Glutamatergic neuron (in vitro differentiated cells): ENCODE measurements around the gene CRMP1. TPM values are rescaled to one million over a fixed set of nuclear protein-coding genes. Genes with fewer than 3 reads are reported as not detected.

Experiments used
- DNase-seq: peaks from one replicate; pipeline ENCODE4 v3.0.0; 2022
- H3K27ac Mint-ChIP-seq: one replicate; pipeline ENCODE4 v1.8.0; 2020; ENCODE audit warnings: mild to moderate bottlenecking, mixed read lengths, inconsistent platforms; ENCODE audit not compliant: unreplicated experiment
- H3K27me3 Mint-ChIP-seq: one replicate; pipeline ENCODE4 v1.8.0; 2020; ENCODE audit warnings: mild to moderate bottlenecking, moderate library complexity, mixed read lengths, inconsistent platforms; ENCODE audit not compliant: unreplicated experiment
- H3K36me3 Mint-ChIP-seq: one replicate; pipeline ENCODE4 v1.8.0; 2020; ENCODE audit warnings: mild to moderate bottlenecking, mixed read lengths, inconsistent platforms; ENCODE audit not compliant: unreplicated experiment
- H3K4me1 Mint-ChIP-seq: one replicate; pipeline ENCODE4 v1.8.0; 2020; ENCODE audit warnings: mild to moderate bottlenecking, low read depth, mixed read lengths, inconsistent platforms; ENCODE audit not compliant: unreplicated experiment
- H3K4me3 Mint-ChIP-seq: one replicate; pipeline ENCODE4 v1.8.0; 2020; ENCODE audit warnings: mild to moderate bottlenecking, mixed read lengths, inconsistent platforms; ENCODE audit not compliant: unreplicated experiment
- H3K9me3 Mint-ChIP-seq: one replicate; pipeline ENCODE4 v1.8.0; 2020; ENCODE audit warnings: mild to moderate bottlenecking, moderate library complexity, mixed read lengths, inconsistent platforms; ENCODE audit not compliant: unreplicated experiment
- CTCF ChIP-seq: fragments of 200-600 bp; sonication (generic); IDR thresholded peaks from one replicate; pipeline ENCODE4 v1.5.0; 2021; ENCODE audit not compliant: partially characterized antibody, unreplicated experiment
- total RNA-seq: library from RNA; stranded (reverse); fragmentation: NEBNext Ultra II Directional; extraction: Animal tissue kit (Norgen Biotek cat#: 25700); gene quantifications from one replicate; pipeline ENCODE4 v1.2.1, GENCODE V29; 2021; ENCODE audit not compliant: unreplicated experiment

CRMP1 gene
- total RNA-seq, 1 donor from 2014 or later, result 947 TPM

- DNase-seq, result no peak
These were observed 11.5 kb downstream of the CRMP1 start for GRCh38 chr4:5881340-5881739.

GRCh38 chr4:5878359-5878758 is 14.5 kb downstream of the CRMP1 start:
- Mint-ChIP-seq H3K27ac (no peak overlapping the region), H3K36me3 (peaks cover 5% of the 10 kb centered on the region), H3K4me3 (no peak overlapping the region), H3K9me3 (peaks cover 27% of the 10 kb centered on the region), H3K4me1 (peaks cover 86% of the 10 kb centered on the region), H3K27me3 (peaks cover 16% of the 10 kb centered on the region)
- DNase-seq, result no peak
- no peak for TF ChIP-seq CTCF

More at GRCh38 chr4:5881340-5881739, 11.5 kb downstream of the CRMP1 start:
- no peak for TF ChIP-seq CTCF
- Mint-ChIP-seq H3K4me3 (peak overlapping the region; percentile 71), H3K9me3 (peaks cover 33% of the 10 kb centered on the region), H3K27me3 (peaks cover 26% of the 10 kb centered on the region), H3K27ac (no peak overlapping the region), H3K36me3 (peaks cover 6% of the 10 kb centered on the region), H3K4me1 (peaks cover 91% of the 10 kb centered on the region)

- no peak for TF ChIP-seq CTCF
- H3K4me1 Mint-ChIP-seq, result peaks cover 78% of the 10 kb centered on the region
- peaks cover 18% of the 10 kb centered on the region for H3K27me3 Mint-ChIP-seq
- peaks cover 30% of the 10 kb centered on the region for H3K9me3 Mint-ChIP-seq
- H3K36me3 Mint-ChIP-seq, result peaks cover 11% of the 10 kb centered on the region
- DNase-seq, result no peak
- peak overlapping the region; percentile 80 for H3K27ac Mint-ChIP-seq
- H3K4me3 Mint-ChIP-seq, result peak overlapping the region; percentile 79
These were observed 15.5 kb downstream of the CRMP1 start for GRCh38 chr4:5877392-5877791.

GRCh38 chr4:5874811-5875449 is 18.0 kb downstream of the CRMP1 start:
- peaks cover 26% of the 10 kb centered on the region for H3K9me3 Mint-ChIP-seq
- no peak for TF ChIP-seq CTCF
- peak overlapping the region; percentile 83 for H3K27ac Mint-ChIP-seq
- no peak for DNase-seq
- H3K36me3 Mint-ChIP-seq, result peaks cover 20% of the 10 kb centered on the region
- H3K4me3 Mint-ChIP-seq, result peak overlapping the region; percentile 72
- H3K27me3 Mint-ChIP-seq, result peaks cover 24% of the 10 kb centered on the region
- H3K4me1 Mint-ChIP-seq, result peaks cover 67% of the 10 kb centered on the region

GRCh38 chr4:5870701-5871100 is 22.2 kb downstream of the CRMP1 start:
- DNase-seq, result no peak
- H3K27ac Mint-ChIP-seq, result peak overlapping the region; percentile 86
- peaks cover 22% of the 10 kb centered on the region for H3K9me3 Mint-ChIP-seq
- peaks cover 22% of the 10 kb centered on the region for H3K36me3 Mint-ChIP-seq
- H3K27me3 Mint-ChIP-seq, result peaks cover 22% of the 10 kb centered on the region
- peak overlapping the region; percentile 53 for H3K4me3 Mint-ChIP-seq
- H3K4me1 Mint-ChIP-seq, result peaks cover 60% of the 10 kb centered on the region
- TF ChIP-seq CTCF, result no peak
